ENCODE results near the gene SPACA4.

Gene SPACA4

DNA sequence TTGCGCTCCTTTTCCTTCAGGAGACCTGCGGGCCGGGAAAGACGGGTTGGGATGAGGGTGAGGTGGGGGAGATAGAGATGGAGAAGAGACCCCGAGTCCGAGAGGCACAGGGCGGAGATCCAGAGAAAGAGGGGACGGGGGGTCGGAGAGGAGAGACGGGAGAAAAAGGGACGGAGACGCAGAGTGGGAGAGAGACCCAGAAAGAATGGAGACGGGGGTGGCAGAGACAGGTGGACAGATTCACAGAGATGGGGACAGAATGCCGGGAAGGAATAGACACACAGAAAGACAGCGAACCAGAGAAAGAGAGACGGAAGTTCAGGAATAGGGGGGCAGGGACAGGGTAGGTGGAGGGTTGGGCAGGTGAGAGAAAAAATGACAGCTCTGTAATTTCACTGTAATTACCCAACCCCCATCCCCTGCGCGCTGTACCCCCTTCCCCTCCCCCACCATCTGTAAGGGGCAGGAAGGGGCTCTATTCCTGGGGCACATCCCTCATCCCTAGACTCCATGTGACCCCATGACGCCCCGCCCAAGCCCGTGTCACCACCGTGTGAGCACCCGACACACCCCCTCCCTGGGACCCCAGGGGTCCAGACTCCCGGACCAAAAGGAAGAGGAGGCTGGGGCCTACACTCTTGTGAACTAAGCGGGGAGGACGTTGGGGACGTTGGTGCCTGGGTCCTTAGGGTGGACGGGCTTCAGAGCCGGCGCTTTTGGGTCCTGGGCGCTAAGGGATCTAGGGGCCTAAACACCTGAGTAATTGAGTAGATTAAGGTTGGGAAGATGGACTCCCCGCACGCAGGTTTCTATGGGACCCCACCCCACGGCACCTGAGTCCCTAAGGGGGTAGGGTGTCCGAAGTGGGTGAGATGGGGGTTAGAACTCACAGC lies 29.7 kb downstream of the SPACA4 start:
- DNase-seq, result no peak

DNA sequence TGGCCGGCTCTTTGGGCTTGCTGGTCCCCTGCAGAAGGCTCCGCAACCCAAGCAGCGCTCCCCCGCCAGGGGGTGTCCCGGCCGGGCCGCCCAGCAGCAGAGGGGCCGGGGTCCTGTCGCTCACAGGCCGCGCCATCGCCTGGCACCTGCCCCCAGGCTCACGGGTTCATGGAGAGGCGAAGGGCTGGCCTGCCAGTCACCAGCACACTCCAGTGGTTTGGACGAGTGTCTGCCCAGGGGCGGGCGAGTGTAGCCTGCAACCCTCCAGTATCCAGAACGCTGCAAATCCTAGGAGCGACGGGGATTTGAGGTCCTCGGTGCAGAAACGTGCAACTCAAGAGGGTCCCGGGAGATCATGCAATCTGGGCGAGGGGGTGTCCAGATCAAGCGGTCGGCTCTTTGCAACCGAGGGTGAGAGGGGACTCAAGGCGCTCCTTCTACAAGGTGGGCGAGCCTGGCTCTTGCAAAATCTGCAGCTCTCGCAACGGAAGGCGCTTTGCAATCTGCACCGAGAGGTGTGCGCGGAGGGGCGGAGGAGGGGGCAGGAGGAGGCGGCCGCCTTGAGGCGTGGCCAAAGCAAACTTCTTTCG lies 30.4 kb downstream of the SPACA4 start, which contains the start of gene DBP:
Gene DBP (minus strand): TSS at position 521 of the 590 bp plus-strand sequence. CDS start 385 bp downstream, at position 136.
- DNase-seq, result peak; percentile 33

DNA sequence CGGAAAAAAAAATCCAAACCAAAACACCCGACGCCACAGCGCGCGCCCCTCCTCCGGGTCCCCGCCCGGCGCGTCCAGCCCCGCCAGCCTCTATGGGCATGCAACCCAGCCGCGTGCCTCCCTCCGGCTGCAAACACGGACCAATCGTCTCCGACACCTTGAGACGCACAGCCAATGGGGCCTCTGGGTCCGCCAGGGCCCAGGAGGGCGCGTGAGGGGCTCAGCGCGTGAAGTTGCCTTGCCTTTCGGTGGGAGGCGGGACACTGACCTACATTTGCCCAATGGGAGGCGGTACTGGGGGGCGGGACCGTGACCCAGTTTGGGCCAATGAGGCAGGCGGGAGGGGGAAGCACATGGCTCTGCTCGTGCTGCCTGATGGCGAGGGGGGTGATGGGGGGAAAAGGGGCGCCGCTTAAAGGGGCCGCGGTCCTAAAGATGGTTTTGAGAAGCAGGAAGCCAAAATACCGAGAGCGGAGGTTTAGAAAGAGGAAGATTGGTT lies 31.0 kb downstream of the SPACA4 start:
- peak; percentile 98 for DNase-seq

DNA sequence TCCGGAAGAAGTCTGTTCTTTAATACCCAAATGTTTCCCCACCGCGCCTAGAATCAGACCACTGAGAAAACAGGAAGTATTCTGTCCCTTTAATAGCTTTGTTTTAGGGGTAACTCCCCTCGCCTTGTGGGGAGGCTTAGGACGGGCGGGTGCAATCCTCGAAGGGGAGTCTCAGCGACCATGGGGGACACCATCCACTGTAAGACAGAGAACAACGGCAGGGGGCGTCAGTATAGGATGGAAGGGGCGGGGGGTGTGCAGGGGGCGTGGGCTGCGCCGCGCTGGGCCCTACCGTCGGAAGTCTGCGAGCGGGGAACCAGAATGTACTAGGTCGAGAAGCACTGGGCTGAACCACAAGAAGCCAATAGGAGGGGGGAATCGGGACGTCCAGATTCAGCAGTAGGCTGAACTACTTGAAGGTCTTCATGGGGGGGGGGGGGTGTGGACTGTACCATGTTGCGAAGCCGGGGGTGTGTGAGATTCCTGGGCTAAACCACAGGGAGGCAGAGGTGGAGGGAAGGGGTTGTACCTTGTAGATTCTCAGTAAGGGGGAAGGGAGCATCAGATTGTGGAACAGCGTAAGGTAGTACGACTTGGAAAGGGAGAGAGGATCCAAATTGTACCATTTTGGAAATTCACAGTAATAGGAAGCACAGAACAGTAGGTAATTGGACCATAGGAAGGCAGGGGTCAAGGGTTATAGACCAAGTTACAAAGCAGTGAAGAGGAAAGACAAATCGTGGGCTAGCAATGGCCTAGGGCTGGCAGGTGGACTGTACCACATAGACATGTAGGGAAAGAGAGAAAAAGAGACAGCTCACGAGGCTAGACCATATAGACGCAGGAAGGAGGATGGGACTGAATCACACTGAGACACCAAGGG lies 31.6 kb downstream of the SPACA4 start:
- peak; percentile 77 for DNase-seq

DNA sequence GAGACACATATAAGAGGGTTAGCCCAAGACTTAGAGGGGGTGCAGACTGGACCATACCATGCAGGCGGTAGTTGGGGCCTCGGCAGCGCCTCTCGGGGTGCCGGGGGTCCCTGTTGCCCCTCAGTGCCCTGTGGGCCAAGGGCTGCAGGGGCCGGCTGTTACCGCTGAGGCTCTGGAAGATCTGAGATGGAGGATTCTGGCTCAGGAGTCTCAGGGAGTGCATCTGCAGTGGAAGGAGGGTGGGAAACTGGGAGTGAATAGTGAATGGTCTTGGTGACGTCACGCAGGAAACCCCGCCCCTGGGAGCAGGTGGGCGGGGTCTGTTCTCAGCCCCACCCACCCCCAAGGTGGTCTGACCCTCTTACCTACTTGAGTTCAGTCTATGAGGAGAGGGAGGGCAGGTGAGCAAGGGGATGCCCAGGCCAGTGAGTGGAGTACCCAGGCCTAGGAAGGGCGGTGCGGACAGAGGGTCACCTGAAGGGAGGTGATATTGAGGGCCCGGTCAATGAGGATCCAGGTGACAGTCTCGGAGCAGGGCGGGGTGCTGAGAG lies 32.4 kb downstream of the SPACA4 start:
- no peak for DNase-seq

DNA sequence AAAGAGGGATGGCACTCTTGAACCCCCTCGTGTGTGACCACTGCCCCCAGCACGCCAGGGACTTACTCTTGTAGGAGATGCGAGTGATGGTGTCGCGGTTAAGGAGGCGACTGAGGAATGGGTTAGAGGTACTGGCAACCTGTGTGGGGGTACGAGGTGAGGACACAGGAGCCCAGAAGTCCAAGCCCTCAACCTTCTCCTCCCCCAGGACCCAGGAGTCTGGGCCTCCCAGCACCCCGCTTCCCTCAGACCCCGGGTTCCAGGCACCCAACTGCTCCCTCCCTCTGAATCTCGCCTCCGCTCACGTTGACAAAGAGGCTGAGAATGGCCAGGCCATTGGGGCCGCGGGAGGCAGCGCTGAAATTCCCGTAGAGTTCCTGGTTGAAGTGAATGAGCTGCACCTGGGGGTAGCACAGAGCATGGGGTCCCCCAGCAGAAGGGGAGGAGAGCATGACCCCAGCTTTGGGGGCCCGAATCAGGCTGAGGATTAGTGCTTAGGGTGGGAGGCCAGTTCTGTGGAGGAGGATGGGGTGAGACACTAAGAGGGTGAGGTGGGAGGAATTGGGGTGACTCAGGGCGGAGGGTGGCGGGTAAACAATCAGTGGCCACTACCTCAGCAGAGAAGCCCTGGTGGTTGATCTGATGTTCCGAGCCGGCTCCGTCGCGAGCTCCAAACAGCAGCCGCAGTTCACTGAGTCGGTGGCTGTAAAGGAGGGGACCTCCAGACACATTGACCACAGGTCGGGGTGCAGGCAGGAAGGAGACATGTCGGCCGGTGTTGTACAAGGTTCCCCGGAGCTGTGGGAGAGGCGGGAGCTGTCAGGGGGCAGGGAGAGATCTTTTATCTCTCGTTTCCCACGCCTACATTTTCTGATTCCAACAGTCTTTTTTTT lies 33.2 kb downstream of the SPACA4 start:
- no peak for DNase-seq

DNA sequence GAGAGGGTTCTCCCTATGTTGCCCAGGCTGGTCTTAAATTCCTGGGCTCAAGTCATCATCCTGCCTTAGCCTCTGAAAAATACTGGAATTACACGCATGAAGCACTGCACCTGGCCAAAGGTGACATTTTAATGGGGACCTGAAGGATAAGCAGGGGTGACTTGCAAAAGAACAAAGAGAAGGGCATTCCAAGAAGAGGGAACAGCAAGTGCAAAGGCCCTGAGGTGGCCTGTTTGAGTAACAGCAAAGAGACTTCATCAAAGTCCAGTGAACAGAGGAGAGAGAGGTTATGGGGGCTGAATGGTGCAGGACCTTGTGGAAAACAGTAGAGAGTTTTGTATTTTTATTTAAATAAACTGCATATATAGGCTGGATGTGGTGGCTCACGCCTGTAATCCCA lies 35.3 kb downstream of the SPACA4 start:
- no peak for DNase-seq

DNA sequence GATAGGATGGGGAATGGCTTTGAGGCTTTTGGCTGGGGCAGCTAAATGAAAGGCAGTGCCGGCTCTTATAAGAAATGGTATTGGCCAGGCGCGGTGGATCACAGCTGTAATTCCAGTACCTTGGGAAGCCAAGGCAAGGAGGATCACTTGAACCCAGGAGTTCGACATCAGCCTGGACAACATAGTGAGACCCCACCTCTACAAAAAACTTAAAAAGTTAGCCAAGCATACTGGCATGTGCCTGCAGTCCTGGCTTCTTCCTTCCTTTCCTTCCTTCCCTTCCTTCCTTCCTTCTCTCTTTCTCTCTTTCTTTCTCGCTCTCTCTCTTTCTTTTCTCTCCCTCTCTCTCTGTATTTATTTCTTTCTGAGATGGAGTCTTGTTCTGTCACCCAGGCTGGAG lies 36.3 kb downstream of the SPACA4 start:
- no peak for DNase-seq

DNA sequence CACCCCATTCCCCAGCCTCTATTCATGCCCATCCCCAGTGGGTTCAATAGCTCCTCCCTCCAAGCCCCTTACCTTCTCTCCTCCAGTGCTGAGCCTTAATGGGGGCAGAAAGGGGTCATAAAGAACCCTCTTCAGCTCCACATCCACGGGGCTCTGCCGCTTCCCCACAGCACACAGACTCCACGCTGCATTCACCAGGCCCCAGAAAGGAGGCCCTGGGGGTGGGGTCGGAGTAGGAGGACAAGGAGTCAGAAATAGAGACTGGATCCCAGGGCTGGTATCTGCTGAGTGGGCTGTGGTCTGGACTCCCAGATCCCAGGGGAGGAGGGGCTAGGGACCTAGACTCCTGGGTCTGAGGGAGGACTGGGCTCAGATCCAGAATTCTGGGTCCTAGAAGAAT lies 37.8 kb downstream of the SPACA4 start:
- DNase-seq, result no peak

DNA sequence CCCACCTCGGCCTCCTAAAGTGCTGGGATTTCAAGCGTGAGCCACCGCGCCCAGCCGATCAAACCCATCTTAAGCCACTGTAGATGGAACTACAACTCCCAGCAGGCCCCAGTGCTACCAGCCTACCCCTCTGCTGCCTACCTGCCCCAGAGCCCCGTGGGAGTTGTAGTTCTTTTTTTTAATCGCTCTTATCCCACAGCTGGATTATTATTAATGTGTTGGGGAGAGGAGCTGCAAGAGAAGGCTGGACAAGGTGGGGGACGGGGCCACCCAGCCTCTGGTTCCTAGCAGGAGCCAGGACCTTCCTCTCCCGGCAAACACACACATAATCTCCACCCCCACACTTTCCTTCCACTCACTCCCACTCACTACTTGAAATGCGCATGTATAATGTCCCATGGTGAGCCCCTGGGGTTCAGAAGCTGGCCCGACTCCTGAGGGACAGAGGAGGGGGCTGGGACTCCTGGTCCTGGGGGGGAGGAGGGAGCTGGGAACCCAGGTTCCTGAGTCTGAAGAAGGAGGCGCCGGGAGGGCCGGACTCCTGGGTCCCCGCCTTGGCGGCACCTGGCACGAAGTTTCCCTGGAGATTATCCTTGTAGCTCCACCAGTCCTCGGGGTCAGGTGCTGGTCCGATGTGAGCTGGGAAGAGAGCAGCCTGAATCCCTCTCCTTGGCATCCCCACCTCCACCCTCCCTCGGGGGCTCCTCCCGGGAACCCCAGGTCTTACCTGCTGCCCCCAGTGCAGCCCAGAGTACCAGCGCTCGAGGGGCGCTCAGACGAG lies 38.5 kb downstream of the SPACA4 start:
- peak; percentile 63 for DNase-seq

DNA sequence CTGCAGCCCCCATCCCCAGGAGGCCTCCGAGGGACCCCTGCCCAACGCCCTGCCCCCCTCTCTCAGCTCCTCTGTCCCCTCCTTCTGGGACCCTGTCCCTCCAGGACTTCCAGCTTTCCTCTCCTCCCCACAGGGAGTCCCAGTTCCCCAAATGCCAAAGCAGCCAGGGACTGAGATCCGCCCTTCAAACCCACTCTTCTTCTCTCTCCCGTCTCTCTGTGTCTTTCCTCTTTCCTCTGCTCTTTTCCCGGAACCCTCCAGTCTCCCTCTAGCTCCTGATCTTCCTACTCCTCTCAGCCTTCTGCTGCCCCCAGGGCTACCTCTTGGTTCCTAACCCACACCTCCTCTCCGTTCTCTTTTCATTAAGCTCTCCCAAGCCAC lies 39.1 kb downstream of the SPACA4 start:
- no peak for DNase-seq

DNA sequence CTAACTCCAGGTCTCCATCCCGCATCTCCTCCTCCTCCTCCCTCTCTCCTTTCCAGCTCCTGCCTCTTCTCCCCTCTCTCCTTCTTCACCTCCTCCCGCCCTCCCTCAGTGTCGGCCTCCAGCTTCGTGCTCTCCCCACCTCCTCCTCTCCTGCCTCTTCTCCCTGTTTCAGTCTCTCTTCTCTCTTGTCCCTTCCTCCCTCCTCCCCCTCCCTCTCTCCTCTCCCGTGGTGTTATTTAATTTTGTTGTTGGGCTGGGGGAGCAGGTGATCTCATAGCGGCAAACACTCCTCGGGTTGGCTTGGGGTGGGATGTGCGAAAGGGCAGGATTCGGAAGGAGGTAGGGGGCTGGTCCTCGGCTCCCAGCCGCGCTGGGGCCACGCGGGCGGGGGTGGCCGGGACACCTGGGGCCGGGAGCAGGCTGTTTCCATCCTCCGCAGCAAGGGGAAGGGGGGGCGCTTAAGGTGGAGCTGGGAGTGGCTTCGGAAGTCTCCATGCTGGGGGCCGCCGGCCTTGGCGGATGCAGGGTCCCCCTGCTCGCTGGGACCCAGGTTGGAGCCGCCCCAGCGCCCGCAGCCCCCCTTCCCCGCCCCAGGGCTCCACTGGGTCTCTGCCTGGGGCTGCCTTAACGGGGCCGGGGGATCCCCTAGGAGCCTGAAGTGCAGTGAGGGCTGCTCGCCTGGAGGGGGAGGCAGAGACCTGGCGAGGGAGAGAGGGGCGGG lies 39.6 kb downstream of the SPACA4 start, which contains the start of gene CA11:
Gene CA11 (minus strand): TSS at position 187 of the 721 bp plus-strand sequence. CDS start 555 bp downstream, outside the sequence.
- DNase-seq, result peak; percentile 92

DNA sequence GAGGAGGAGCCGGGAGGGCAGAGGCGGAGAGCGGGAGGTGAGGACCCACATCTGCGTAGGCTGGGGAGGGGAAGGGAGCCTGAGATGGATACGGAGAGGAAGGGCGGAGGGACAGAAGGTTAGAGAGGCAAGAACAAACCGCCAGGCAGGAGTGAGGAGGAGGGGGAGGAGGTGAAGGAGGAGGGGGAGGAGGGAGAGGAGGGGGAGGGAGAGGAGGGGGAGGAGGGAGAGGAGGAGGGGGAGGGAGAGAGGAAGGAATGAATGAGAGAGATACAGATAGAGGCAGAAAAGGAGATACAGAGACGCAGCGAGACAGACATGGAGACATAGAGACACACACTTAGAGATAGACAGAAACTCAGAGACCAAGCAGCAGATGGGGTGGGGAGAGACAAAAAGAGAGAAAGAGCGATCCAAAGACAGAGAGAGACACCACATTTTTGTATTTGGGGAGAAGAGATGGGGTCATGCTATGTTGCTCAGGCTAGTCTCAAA lies 40.2 kb downstream of the SPACA4 start:
- no peak for DNase-seq

DNA sequence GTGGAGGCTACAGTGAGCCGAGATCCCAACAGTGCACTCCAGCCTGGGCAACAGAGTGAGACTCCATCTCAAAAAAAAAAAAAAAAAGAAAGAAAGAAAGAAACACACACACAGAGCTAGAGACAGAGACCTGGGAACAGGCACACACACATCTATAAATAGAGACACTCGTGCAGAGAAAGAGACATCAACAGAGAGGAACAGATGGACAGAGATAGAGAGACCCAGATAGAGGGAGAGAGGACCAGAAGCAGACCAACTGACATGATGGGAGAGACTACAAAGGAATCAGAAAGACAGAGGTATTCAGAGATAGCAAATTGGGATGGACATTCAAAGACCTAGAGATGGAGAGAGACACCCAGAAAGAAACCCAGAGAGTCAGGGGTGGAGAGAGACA lies 41.6 kb downstream of the SPACA4 start:
- DNase-seq, result no peak

DNA sequence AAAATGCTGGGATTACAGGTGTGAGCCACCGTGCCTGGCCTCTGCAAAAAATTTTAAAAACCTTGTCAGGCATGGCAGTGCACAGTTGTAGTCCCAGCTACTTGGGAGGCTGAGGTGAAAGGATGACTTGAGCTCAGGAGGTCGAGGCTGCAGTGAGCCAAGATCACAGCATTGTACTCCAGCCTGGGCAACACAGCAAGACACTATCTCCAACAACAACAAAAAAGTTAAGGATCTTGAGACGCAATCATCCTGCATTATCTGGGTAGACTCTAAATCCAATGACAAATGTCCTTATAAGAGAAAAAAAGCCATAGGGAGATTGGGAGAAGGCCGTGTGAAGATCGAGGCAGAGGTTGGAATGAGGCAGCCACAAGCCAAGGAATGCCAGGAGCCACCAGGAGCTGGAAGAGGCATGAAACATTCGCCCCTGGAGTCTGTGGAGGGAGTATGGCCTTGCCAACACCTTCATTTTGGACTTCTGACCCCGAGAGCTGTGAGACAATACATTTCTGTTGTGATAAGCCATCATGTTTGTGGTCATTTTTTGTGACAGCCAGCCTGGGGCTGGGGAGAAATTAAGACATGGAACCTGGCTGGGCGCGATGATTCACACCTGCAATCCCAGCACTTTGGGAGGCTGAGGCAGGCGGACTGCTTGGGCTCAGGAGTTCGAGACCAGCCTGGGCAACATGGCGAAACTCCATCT lies 44.6 kb downstream of the SPACA4 start:
- no peak for DNase-seq

DNA sequence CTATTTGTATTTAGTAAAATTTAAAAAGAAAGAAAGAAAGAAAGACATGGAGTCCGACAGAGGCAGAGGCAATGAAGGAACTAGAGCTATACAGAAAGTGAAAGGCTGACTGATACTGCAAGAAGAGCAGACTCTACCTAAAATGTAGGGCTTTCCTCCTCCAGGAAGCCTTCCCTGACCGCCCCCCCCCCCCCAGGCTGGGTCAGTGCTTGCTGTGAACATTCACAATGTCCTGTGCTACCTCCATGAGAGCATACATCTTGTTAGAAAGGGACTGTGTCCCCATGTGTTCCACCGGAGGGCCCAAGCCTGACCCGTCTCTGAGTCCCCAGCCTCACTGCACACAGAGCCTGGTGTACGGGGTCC lies 45.1 kb downstream of the SPACA4 start:
- DNase-seq, result no peak

DNA sequence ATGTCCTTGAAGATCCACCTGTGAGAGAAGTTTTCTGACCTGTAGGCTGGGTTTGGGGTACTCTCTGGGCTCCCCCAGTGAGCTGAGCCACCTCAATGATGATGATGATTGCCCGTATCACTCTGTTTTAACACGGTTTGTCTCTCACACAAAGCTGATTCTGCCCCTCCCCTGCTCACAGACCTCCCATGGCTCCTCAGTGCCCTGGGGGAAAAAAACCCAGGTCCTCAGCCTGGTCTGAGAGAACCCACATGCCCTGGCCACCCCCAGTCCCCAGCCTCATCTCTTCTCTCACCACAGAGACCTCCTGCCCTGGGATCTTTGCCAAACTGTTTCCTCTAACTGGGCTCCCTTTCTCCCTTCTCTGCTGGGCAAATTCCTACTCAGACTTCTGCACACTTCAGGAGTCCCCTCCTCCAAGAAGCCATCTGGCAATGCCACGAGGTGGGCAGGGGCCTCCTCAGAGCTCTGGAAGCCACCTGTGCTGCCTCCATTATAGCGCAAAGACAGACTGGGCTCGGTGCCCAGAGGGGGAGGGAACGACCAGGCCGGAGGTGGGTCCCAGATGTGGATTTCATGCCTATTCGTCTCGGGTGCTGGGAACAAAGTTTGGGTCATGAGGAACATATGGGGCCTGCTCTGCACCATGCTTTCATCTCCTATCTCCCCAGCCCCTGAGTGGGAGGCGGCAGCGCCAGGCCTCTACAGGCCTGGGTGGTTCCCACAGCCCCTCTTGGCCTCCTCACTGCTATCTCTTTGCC lies 47.9 kb downstream of the SPACA4 start:
- DNase-seq, result no peak

DNA sequence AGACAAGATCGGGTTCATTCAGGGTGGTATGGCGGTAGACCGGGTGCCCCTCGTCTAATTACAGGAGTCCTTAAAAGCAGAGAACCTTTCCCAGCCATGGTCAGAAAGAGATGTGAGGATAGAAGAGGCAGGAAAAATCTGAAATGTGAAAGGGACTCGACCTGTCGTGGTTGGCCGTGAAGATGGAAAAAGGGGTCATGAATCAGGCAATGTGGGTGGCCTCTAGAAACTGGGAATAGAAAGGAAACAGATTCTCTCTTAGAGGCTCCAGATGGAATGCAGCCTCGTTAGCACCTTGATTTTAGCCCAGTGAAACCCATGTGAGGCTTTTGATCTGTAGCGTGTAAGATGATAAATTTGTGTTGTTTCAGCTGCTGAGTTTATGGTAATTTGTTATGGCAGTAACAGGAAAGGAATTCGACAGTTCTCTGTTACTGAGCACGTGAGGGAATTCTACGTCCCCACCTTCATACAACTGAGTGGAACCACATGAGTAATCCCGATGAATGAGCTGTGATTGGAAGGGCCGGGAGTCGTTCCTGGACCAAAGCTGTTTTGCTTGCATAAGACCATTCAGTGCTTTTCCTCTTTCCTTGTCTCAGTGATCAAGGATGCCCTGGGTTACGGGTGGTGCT lies 50.4 kb downstream of the SPACA4 start:
- DNase-seq, result no peak

All from T-helper 9 cell (primary cell).